Cardiac fibroblast (primary cell): Measurements from ENCODE around the gene PPP1R2.

Source experiments
- DNase-seq, 2 donors: peaks; one replicate each; pipeline versions ENCODE4 v3.0.0 to v3.0.0-alpha.2; 2010; ENCODE audit warnings: low read depth in 2 of 2
- H3K4me3 ChIP-seq, 2 donors: replicated peaks in 1 of 2; 1 replicate in 1 of 2; 2 replicates in 1 of 2; pipeline ENCODE4 v1.5.1; 2011; ENCODE audit warnings: low read depth in 2 of 2, low read length in 2 of 2, mild to moderate bottlenecking in 2 of 2, moderate library complexity in 1 of 2
- CTCF ChIP-seq: IDR thresholded peaks from one replicate; pipeline ENCODE4 v1.5.1; 2011; ENCODE audit warnings: low read depth, mild to moderate bottlenecking, low read length, inconsistent platforms

The PPP1R2 gene

GRCh38 chr3:195548987-195549386 lies 5.9 kb upstream of the PPP1R2 start:
- TF ChIP-seq CTCF = no peak
- DNase-seq = no peak
- H3K4me3 ChIP-seq = no peak overlapping the region

GRCh38 chr3:195548501-195548900 lies 5.4 kb upstream of the PPP1R2 start:
- no peak overlapping the region for H3K4me3 ChIP-seq
- no peak for DNase-seq
- no peak for TF ChIP-seq CTCF

- TF ChIP-seq CTCF = no peak
- no peak overlapping the region for H3K4me3 ChIP-seq
- DNase-seq = no peak
Measured at GRCh38 chr3:195548006-195548405, 4.9 kb upstream of the PPP1R2 start.

- TF ChIP-seq CTCF = no peak
- no peak overlapping the region for H3K4me3 ChIP-seq
- peak; percentile 92 to 95 for DNase-seq
Measured at GRCh38 chr3:195546130-195546560, 3.0 kb upstream of the PPP1R2 start.

GRCh38 chr3:195544634-195545033 lies 1.5 kb upstream of the PPP1R2 start:
- no peak for TF ChIP-seq CTCF
- DNase-seq = peak; percentile 60 to 85
- H3K4me3 ChIP-seq = no peak overlapping the region

- H3K4me3 ChIP-seq = no peak overlapping the region
- DNase-seq = no peak
- no peak for TF ChIP-seq CTCF
Measured at GRCh38 chr3:195544230-195544536, 1.1 kb upstream of the PPP1R2 start.

GRCh38 chr3:195543500-195544229 lies 540 bp upstream of the PPP1R2 start:
- H3K4me3 ChIP-seq = peak overlapping the region; percentile 81 to 84
- no peak for TF ChIP-seq CTCF
- DNase-seq = peak; percentile 32 to 46
